Keratinocyte (primary cell): ENCODE measurements around the gene FGGY. TPM values are rescaled to one million over a fixed set of nuclear protein-coding genes. Genes with fewer than 3 reads are reported as not detected.
"Not testable (repeated sequence)": the region's sequence is repeated elsewhere in the genome, so short reads cannot be mapped to it uniquely, and the experiment has no call there.

Experiments
- DNase-seq: peaks from one replicate; pipeline ENCODE4 v3.0.0-alpha.2; 2011; ENCODE audit warnings: low read depth, missing footprints, low spot score
- FAIRE-seq: peaks from 2 replicates; lab custom pipeline; 2011; peaks lifted over from hg19 to GRCh38; lab: Jason Lieb, UNC
- H2AFZ ChIP-seq: 2 replicates; pipeline ENCODE4 v1.6.0; 2012; ENCODE audit warnings: low read length, control low read depth, inconsistent platforms; ENCODE audit not compliant: control insufficient read depth
- H3K27ac ChIP-seq: 2 replicates; pipeline ENCODE4 v1.5.1; 2011; ENCODE audit warnings: low read length; ENCODE audit not compliant: control insufficient read depth, insufficient read depth
- H3K27me3 ChIP-seq: 3 replicates; pipeline ENCODE4 v1.6.0; 2011; ENCODE audit warnings: low read length; ENCODE audit not compliant: control insufficient read depth, insufficient read depth; ENCODE audit errors: extremely low read depth
- H3K36me3 ChIP-seq, 2 experiments: 2 replicates in 1 of 2; 3 replicates in 1 of 2; pipeline ENCODE4 v1.5.1; 2011; ENCODE audit warnings: low read length in 2 of 2, mild to moderate bottlenecking in 1 of 2; ENCODE audit not compliant: control insufficient read depth in 2 of 2, insufficient read depth in 2 of 2; ENCODE audit errors: extremely low read depth in 1 of 2
- H3K4me1 ChIP-seq: 3 replicates; pipeline ENCODE4 v1.5.1; 2011; ENCODE audit warnings: low read length; ENCODE audit not compliant: control insufficient read depth, insufficient read depth; ENCODE audit errors: extremely low read depth
- H3K4me2 ChIP-seq: 3 replicates; pipeline ENCODE4 v1.6.0; 2011; ENCODE audit warnings: low read depth, low read length; ENCODE audit not compliant: control insufficient read depth, insufficient read depth; ENCODE audit errors: extremely low read depth
- H3K4me3 ChIP-seq, 3 experiments: fragments of 200-600 bp in 1 of 3; sonication (generic) in 1 of 3; 2 replicates in 2 of 3; 3 replicates in 1 of 3; pipeline ENCODE4 v1.5.1; 2011 to 2016; ENCODE audit warnings: low read length in 3 of 3, mild to moderate bottlenecking in 3 of 3, control low read depth in 2 of 3, inconsistent platforms in 1 of 3, low read depth in 1 of 3, mixed read lengths in 1 of 3, mixed run types in 1 of 3, moderate library complexity in 1 of 3; ENCODE audit not compliant: control insufficient read depth in 2 of 3, insufficient read depth in 2 of 3; ENCODE audit errors: extremely low read depth in 1 of 3
- H3K79me2 ChIP-seq: 2 replicates; pipeline ENCODE4 v1.6.0; 2012; ENCODE audit warnings: low read length; ENCODE audit not compliant: control insufficient read depth, insufficient read depth
- H3K9ac ChIP-seq: 3 replicates; pipeline ENCODE4 v1.6.0; 2011; ENCODE audit warnings: low read length; ENCODE audit not compliant: control insufficient read depth, insufficient read depth; ENCODE audit errors: extremely low read depth
- H3K9me1 ChIP-seq: 3 replicates; pipeline ENCODE4 v1.6.0; 2011; ENCODE audit warnings: low read length; ENCODE audit not compliant: control insufficient read depth, insufficient read depth; ENCODE audit errors: extremely low read depth
- H3K9me3 ChIP-seq: 2 replicates; pipeline ENCODE4 v1.5.1; 2012; ENCODE audit warnings: low read depth, low read length; ENCODE audit not compliant: control insufficient read depth
- H4K20me1 ChIP-seq: 3 replicates; pipeline ENCODE4 v1.6.0; 2011; ENCODE audit warnings: low read length; ENCODE audit not compliant: control insufficient read depth, insufficient read depth; ENCODE audit errors: extremely low read depth
- CTCF ChIP-seq, 3 experiments: IDR thresholded peaks in 1 of 3; conservative IDR thresholded peaks in 1 of 3; optimal IDR thresholded peaks in 1 of 3; 2 replicates in 2 of 3; 3 replicates in 1 of 3; pipeline versions ENCODE3 to v1.5.1; 2011; ENCODE audit warnings: low read length in 3 of 3, mild to moderate bottlenecking in 3 of 3, moderate library complexity in 2 of 3, control low read depth in 1 of 3, inconsistent platforms in 1 of 3; ENCODE audit not compliant: insufficient read depth in 2 of 3; ENCODE audit errors: extremely low read depth in 1 of 3
- EZH2 ChIP-seq: IDR thresholded peaks from one replicate; pipeline ENCODE4 v1.6.1; 2012; ENCODE audit warnings: inconsistent platforms, mild to moderate bottlenecking, low read length, moderate library complexity
- dilution Hi-C: fragments of 300-500 bp; cut with MboI; formaldehyde crosslinking; loops from one replicate; pipeline ENCODE4 v1.7.0; 2020; ENCODE audit warnings: low sequenced_read_pairs; ENCODE audit not compliant: extremely low pct_ligation_motif_present
- polyA plus RNA-seq, 5 experiments: library from polyadenylated mRNA; depleted of rRNA in 3 of 5; stranded (reverse) in 3 of 5; stranded (forward) in 1 of 5; unstranded in 1 of 5; fragments of >200 nt; gene quantifications; 1 replicate in 1 of 5; 2 replicates in 3 of 5; 3 replicates in 1 of 5; pipeline versions ENCODE4 v1.2.1 to v1.2.3, GENCODE V29; 2011 to 2012; ENCODE audit warnings: missing spikeins in 2 of 5, low read depth in 1 of 5, low replicate concordance in 1 of 5

Gene FGGY
- polyA plus RNA-seq, 1 donor (not counting 4 experiments of a cell fraction or from before 2014, with no cell fraction given): 16.6 TPM

- dilution Hi-C loops: no loop called here
- Histone ChIP-seq H3K27ac (no peak overlapping the region), H3K9me3 (no peaks in the 10 kb centered on the region), H3K9ac (no peak overlapping the region), H3K36me3 (no peaks in the 10 kb centered on the region), H3K4me2 (no peak overlapping the region), H4K20me1 (no peaks in the 10 kb centered on the region), H3K4me3 (no peak overlapping the region), H3K9me1 (no peaks in the 10 kb centered on the region), H3K27me3 (no peaks in the 10 kb centered on the region), H2AFZ (no peak overlapping the region), H3K79me2 (no peaks in the 10 kb centered on the region), H3K4me1 (no peaks in the 10 kb centered on the region)
- no peak for FAIRE-seq
- no peak for DNase-seq
- TF ChIP-seq EZH2 (no peak), CTCF (optimal IDR thresholded peaks at IDR 0.05 in 1 of 3, IDR thresholded peaks at IDR 0.05 in 1 of 3, conservative IDR thresholded peaks at IDR 0.05 in 1 of 3; ENCODE audit: extremely low read depth in 1 of 3, insufficient read depth in 2 of 3, low read length in 3 of 3) (no peak)
Measured at GRCh38 chr1:59532102-59532501, 235.2 kb downstream of the FGGY start.

DNA sequence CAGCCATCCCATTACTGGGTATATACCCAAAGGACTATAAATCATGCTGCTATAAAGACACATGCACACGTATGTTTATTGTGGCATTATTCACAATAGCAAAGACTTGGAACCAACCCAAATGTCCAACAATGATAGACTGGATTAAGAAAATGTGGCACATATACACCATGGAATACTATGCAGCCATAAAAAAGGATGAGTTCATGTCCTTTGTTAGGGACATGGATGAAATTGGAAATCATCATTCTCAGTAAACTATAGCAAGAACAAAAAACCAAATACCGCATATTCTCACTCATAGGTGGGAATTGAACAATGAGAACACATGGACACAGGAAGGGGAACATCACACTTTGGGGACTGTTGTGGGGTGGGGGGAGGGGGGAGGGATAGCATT, 241.6 kb downstream of the FGGY start:
- H3K36me3 ChIP-seq, H3K27ac ChIP-seq, H4K20me1 ChIP-seq, H3K9me1 ChIP-seq, H3K4me1 ChIP-seq, H3K9me3 ChIP-seq, DNase-seq, H3K79me2 ChIP-seq, H3K9ac ChIP-seq, FAIRE-seq, H3K4me3 ChIP-seq, H3K27me3 ChIP-seq, H3K4me2 ChIP-seq, H2AFZ ChIP-seq, dilution Hi-C loops: not testable (repeated sequence)

- dilution Hi-C loops: no loop called here
- Histone ChIP-seq H3K9me1 (no peaks in the 10 kb centered on the region), H3K9me3 (no peaks in the 10 kb centered on the region), H4K20me1 (no peaks in the 10 kb centered on the region), H3K4me2 (no peak overlapping the region), H3K27me3 (no peaks in the 10 kb centered on the region), H3K9ac (no peak overlapping the region), H3K27ac (no peak overlapping the region), H2AFZ (no peak overlapping the region), H3K79me2 (no peaks in the 10 kb centered on the region), H3K4me1 (peaks cover 5% of the 10 kb centered on the region), H3K36me3 (no peaks in the 10 kb centered on the region), H3K4me3 (no peak overlapping the region)
- DNase-seq: no peak
- FAIRE-seq: no peak
- TF ChIP-seq CTCF (optimal IDR thresholded peaks at IDR 0.05 in 1 of 3, IDR thresholded peaks at IDR 0.05 in 1 of 3, conservative IDR thresholded peaks at IDR 0.05 in 1 of 3; ENCODE audit: extremely low read depth in 1 of 3, insufficient read depth in 2 of 3, low read length in 3 of 3) (no peak), EZH2 (no peak)
Measured at GRCh38 chr1:59539961-59540681, 243.2 kb downstream of the FGGY start.
